ENCODE data around the gene LRRC1. TPM values are rescaled to one million over a fixed set of nuclear protein-coding genes. Genes with fewer than 3 reads are reported as not detected.
"Not testable (repeated sequence)": the region's sequence is repeated elsewhere in the genome, so short reads cannot be mapped to it uniquely, and the experiment has no call there.

LRRC1 gene
- polyA plus RNA-seq, 4 donors: 27.0 to 34.5 (median 28.4) TPM

DNA sequence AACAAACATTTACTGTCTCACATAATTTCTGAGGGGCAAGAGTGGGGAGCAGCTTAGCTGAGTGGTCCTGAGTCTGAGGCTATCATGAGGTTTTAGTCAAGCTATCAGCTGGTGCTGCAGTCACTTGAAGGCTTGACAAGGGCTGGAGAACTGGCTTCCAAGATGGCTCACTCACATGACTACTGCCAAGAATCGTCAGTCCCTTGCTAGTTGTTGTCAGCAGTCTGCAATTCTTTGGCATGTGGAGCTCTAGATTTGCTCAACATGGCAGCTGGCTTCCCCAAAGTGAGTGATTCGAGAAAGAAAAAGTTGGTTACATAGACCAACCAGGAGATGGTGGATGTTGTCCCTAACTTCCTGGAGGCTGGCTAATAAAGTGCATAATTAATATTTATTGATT lies 2.8 kb upstream of the LRRC1 start:
- DNase-seq (ENCODE audit: low read depth in 4 of 4, low spot score in 3 of 4): no peak

DNA sequence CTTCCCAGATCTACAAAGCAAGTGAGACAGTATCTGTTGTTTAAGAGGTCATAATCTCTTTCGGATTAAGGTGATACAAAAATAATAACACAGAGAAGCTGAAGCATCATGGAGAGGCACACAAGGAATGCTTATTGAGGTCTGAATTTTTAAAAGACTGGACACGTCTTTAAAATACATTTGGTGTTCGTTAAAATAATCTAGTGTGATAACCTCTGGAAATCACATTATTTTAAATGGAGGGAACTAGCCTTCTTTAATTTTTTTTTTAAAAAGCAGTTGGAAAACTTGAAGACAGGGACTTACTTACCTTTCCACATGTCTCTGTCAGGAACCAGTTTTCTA lies 1.9 kb upstream of the LRRC1 start:
- no peak for DNase-seq (ENCODE audit: low read depth in 4 of 4, low spot score in 3 of 4)

DNA sequence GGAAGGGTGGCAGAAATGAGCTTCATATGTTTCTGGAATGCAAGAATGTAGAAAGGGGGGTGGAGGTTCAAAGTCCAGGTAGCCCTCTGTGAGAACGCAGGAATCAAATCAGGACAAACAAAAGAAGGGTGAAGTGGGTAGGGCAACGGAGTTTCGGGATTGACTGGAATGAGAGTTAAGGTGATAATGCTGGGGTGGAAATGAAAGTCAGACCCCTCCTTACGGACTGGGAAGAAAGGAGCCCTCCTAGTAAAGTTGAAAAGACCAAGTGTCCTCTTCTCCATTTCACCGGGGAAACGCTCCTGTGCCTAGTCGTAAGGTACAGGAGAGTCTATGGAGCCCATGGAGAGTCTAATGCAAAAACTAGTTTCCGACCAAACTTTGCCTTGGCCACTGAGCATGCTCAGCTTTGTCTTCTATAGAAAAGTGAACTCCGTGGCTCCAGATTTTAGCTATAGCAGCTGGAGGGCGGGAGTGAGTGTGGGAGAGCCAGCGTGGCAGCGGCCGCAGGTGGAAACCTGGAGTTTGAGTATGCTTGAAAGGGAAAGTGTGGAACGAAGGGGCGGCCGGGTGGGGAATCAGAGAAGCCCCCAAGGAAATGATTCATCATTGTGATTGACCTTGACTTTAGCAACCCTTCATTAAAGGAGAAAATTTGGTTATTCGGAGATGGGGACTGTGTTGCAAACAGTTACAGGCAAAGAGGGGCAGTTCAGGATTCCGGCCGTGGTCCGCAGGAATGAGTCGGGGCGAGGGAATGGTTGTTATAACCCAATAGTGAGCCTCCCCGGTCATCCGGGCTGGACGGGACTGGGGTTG lies 1.3 kb upstream of the LRRC1 start:
- peak; percentile 48 to 78 (median 62) for DNase-seq (ENCODE audit: low read depth in 4 of 4, low spot score in 3 of 4)

DNA sequence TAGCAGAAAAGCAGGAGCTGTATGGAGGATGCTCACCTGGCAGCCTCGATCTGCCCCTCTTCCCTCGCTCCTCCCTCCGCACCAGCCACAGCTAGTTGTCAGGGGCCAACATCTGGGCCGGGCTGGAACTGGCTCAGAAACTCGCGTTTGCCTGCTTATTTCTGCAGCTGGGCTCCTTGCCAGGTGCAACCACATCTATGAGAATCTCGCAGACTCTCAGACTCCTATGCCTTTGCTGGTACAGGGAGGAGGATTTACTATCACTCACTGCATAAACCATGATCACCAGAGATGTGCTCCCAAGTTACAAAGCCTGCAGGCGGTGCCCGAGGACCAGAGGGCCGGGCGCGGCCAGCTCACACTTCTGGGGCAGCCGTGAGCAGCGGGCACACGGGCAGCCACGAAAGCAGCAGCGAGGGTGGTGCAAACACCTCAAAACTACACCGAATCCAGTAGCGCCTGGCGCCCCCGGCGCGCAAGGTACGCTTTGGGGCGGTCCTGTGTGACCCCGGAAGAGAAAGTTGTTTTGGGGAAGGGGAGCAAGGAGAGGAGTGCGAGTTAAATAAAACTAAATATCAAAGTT lies 577 bp upstream of the LRRC1 start:
- peak in 2 of 4 donors; percentile 31 to 66 for DNase-seq (ENCODE audit: low read depth in 4 of 4, low spot score in 3 of 4)

DNA sequence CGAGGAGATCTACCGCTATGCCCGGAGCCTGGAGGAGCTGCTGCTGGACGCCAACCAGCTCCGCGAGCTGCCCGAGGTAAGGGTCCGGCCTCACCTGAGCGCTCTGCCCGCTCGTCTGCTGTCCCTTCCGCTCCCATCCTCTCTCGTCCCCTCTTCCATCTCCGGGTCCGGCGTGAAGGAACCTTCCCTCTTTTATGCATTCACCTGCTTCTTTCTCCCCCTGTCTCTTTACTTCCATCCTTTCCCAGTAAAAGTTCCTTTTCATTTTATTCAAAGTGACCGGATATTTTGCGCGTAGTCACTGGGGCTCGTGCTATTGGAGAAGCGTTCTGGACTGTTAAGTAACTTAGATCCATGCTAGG lies 516 bp downstream of the LRRC1 start:
- no peak for DNase-seq (ENCODE audit: low read depth in 4 of 4, low spot score in 3 of 4)

DNA sequence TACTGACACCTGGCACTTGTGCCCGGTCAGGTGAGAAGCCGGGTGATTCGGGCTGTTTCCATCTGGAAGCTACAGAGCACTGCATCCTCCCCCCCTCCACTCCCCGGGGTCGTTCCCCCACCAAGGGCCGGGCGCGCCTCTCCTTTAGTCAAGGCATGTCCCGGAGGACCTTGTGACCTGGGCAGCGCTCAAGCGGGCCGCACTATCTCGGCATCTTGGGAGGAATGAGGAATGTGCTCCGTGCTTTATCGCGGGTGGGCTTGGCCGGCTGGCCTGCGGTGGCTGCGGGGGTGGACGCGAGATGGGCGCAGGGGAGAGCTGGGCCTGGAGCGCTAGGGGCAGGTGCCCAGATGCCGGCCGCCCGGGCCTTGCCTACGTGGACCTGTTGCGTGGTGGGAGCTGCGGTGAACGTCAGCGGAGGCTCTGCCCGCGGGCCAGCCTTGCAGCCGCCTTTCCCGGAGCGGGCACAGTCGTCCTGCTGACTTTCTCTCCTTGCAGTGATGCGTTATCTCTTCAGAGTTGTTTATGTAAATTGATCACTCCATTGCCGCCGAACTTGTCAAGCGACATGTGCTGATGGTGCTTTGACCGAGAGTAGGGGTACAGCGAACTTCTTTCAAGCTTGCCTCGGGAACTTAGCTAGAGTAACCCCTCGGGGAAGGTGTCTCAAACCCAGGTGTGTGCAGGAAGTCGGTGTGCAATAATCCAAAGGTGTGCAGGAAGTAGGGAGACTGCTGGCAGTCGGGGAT lies 1.1 kb downstream of the LRRC1 start:
- no peak for DNase-seq (ENCODE audit: low read depth in 4 of 4, low spot score in 3 of 4)

DNA sequence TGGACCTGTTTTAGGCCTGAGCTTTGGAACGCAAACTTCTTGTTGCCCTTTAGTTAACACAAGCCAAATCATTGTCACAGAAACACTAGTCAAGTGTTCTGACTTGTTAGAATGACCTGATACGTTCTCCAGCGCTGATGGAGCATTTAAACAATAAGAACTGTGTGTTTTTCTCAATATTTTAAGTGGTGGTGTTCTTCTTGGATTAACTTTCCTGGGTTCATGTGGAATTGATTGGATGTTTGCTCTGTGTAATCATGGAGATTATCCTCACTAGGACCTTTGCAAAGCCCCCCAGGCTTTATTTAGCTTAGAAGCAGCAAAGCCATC lies 1.6 kb downstream of the LRRC1 start:
- no peak for DNase-seq (ENCODE audit: low read depth in 4 of 4, low spot score in 3 of 4)

DNA sequence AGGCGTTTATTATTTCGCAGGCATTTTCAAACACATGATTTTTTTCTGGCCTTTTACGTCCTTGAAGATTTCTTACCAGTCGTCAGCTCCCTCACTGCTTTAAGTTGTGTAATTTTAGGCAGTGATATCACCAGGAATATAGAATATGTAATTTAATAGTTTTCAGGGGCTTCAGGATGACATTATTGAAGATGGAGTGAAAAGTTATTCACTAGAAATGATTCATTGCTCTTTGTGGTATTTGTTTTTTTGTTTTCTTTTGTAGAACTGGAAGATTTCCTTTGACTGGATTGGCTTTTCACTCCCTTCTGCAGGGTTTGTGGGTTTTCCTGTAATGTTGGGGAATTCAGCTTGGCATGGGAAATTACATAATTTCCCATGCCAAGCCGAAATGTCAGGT lies 2.0 kb downstream of the LRRC1 start:
- DNase-seq (ENCODE audit: low read depth in 4 of 4, low spot score in 3 of 4): no peak

DNA sequence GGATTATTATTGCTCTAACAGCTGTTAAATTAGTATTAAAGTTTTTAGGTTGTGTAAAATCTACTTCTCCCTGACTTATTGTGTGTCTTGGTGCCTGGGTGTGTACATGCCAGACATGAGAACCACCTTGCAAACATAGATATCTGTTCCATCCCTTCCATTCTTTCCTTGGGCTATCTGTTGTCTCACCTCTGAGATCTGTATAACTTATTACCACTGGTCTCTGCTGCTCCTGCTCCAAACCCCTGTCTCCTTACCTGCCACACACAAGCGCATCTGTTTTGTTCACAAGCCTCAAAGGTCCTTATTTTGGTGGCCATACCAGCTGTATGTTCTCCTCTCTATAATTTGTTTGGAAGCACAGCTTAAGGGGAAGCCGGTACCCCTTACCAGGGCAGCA lies 2.5 kb downstream of the LRRC1 start:
- DNase-seq (ENCODE audit: low read depth in 4 of 4, low spot score in 3 of 4): no peak

DNA sequence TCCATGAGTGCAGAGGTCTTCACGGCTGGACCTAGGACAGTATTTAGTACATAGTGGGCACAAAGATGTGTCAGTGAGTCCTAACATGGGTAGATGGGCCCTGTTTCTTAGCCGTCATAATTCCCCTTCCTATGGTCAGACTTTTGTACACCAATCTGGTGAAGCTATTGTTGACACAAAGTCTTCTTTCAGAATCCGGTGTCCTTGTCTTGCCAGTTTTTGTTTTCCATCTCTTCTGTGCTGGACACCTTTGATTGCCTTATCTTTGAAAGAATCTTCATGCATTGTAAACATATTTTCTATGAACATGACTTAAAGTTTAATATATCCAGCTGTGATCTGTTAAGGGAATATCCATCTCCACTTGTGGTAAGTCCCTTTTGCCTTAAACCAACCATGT lies 4.5 kb downstream of the LRRC1 start:
- no peak for DNase-seq (ENCODE audit: low read depth in 4 of 4, low spot score in 3 of 4)

DNA sequence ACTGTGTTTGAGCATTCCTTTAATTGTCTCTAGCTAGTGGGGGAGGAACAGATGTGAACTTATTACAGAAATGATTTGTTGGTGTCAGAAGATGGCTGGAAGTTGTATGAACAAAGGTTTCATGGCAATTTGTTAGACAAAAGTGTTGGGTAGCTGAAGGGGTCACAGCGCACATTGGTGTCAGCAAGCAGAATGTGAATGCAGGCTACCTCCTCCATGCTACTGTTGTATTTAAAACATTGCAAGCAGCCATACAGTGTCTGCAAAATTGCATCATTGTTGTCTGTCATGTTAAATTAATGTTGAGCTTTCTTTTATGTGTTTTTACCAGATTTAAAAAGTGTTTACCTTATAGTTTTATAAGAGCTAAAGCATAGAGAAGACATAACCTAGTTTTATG lies 6.2 kb downstream of the LRRC1 start:
- DNase-seq (ENCODE audit: low read depth in 4 of 4, low spot score in 3 of 4): no peak

DNA sequence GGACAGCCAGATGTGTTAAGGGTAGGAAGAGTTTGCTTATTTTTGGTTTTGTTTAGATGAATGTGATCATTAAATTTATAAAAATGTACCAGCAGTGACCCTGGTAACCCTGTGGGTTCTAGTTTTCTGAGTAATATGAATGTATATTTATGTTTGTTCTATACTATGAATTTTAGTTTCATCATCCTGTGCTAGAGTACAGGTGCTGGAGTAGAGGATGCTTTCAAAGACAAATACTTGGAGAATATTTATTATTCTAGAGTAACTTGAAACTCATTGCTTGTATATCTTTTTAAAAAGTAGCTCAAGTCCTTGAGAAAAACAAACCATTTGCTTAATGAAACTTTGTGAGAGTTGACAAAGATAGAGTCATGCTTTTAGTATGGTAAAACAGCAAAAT lies 7.8 kb downstream of the LRRC1 start:
- no peak for DNase-seq (ENCODE audit: low read depth in 4 of 4, low spot score in 3 of 4)

DNA sequence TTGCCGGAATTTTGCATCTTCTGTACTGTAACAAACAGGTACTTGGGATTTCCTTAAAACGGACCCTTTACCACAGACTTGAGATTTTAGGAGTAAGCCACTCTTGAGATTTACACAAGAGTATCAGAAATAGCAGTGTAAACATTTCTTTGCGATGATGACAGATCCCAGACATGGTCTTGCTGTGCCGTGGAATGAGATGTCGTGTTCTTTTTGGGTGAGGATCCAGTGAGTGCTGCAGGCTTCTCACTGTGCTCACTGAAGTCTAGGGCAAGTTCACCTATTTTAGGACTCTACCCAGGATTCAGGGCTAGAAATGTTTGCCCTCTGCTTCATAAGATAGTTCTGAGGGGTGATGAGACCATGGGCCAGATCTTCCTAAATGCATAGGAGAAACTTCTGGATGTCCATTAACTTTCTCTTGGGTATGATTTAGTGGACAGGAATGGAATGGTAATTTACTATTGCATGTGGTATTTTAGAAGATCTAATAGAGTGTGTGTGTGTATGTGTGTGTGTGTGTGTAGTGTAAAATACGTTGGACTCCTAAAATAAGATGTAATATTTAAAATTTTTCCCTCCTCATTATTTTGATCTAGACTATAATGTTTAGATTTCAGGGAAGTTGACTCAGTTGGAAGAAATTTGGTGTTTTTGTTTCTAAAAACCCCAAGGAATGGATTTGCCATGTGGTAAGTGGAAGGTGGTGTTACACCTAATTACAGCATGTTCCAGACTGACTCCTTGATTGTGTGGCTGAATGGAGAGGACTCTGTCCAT lies 8.5 kb downstream of the LRRC1 start:
- no peak for DNase-seq (ENCODE audit: low read depth in 4 of 4, low spot score in 3 of 4)

DNA sequence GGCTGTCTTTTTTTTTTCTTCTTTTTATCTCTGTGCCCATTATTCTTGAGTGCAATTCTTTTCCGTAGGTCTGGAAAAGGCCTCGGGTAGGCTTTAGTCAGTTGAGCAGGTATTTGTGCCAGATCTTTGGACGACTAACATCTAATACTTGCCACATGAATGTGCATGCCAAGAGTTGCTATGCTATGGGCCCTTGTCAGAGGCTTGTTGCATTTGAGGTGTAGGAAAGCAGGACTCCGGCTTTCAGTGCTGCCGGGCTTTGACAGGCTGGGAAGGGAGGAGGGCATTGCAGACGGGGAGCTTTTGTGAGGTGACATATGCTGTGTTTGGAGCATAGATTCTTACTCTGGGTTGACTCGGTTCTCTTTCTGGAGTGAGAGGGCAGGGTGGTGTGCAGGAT lies 10.2 kb downstream of the LRRC1 start:
- no peak for DNase-seq (ENCODE audit: low read depth in 4 of 4, low spot score in 3 of 4)

DNA sequence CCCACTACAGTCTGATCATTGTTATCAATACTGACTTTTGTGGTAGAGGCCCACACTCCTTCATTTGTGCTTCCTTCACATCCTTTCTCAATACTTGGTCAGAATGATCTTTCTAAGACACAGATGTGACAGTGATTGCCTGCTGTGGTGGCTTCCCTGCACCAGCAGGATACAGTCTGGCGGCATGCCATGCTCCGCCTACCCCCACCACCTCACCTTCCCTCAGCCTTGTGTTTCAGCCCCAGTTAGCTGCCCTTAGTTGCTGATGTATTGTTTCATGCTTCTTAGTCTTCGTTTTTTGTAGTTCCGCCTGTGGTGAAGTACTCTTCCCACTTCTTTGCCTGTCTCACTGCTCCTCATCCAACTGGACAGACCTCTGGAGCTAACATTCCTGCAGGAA lies 10.9 kb downstream of the LRRC1 start:
- DNase-seq (ENCODE audit: low read depth in 4 of 4, low spot score in 3 of 4): no peak

DNA sequence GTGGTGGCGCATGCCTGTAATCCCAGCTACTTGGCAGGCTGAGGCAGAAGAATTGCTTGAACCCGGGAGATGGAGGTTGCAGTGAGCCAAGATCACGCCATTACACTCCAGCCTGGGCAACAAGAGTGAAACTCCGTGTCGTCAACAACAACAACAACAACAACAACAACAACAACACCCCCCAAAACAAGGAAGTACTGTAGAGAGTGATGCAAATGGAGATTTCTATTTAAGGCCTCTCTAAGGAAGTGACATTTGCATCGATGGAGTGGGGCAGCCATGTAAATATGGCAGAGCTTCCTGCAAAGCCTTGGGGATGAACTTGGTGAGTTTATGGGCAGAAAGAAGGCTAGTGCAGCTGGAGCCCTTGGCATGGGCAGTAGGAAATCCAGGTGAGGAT lies 12.8 kb downstream of the LRRC1 start:
- DNase-seq (ENCODE audit: low read depth in 4 of 4, low spot score in 3 of 4): not testable (repeated sequence)

DNA sequence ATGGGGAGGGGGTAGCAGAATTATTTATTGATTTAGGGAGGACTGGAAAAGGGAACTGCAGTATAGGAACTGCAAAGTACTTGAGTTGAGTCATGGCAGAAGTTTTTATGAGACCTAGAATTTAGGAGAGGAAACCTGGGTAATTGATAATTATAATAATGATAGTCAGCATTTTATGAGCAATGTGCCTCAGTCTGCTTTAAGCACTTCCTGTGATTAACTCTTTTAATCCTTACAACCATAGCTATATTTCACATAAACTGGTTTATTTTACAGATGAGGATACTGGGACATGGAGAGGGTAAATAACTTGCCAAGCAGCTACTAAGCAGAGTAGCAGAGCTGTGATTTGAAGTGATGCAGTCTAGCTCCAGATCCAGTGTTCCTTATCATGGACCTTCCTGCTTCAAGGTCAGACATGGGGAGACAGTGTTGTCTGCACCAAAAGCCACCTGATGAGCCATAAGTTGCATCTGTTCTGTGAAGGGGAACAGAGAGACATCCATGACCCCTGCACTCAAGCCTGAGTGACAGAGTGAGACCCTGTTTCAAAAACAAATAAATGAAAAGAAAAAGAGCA lies 13.6 kb downstream of the LRRC1 start:
- no peak for DNase-seq (ENCODE audit: low read depth in 4 of 4, low spot score in 3 of 4)

DNA sequence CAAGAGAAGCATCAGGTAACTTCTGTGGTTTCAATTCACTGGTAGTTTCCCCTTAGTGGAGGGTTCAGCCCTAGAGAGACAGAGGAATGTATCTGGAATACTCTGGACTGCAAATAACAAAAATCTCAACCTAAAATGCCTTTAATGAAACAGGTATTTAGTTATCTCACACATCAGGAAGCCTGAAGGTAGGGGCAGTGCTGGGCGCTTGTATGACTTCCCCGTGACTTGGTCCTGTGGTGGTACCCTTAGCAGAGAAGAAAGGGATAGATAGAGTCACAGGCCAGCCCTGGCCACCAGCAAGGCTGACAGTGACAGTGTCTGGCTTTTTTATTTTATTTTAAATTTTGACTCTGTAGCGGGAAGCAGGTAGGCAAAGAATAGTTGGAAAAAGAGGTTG lies 14.9 kb downstream of the LRRC1 start:
- no peak for DNase-seq (ENCODE audit: low read depth in 4 of 4, low spot score in 3 of 4)

DNA sequence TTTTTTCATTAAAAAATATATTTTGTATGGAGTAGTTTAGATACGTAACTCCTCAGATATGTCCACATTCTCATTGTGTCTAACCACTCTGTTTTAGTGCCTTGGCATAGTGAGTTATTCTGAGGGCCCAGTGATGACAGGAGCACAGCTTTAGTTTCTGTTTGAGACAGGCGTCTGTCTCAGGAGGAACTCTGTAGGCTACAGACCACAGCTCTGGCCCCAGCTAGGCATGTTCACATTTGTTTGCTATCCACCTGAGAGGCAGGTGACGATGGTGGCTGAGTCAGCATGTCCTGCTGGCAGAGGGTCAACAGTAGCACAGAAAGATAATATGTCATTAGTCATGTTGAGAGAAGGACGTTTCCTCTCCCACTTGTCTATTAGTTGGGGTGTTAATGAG lies 16.3 kb downstream of the LRRC1 start:
- DNase-seq (ENCODE audit: low read depth in 4 of 4, low spot score in 3 of 4): no peak

DNA sequence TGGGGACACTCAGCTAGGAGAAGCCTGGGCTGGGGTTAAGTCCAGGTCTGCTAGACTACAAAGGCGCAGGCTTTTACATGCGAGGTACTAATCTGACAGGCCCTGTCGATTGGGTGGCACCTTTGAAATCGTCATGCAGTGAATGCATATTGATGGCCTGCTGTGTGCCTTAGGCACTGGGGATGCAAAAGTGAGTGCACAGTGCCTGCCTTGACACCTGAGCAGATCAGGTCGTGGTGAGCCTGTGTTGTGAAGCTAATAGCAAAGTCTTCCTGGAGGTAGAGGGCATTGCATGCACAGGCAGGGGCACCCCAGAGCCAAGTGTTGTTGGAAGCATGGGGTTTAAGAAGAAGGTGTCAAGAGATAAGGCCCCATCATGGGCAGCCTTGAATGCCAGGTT lies 16.9 kb downstream of the LRRC1 start:
- DNase-seq (ENCODE audit: low read depth in 4 of 4, low spot score in 3 of 4): no peak

DNA sequence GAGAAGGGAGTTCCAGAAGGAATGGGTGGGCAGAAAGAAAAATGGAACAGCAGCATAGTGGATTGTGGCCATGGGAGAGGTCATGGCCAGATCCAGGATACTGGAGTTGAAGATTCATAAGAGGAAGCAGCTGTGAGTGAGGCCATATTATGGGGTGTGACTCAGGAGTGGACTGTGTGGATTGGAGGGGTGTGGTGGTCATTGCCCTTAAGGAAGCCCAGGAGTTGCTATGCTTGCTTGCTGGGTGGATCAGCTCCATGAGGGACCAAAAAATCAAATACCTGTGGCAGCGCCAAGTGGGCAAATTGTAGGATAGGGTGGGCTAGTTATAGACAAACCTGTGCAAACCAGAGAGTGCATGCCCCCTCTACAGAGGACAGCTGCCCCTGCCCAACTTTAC lies 18.3 kb downstream of the LRRC1 start:
- DNase-seq (ENCODE audit: low read depth in 4 of 4, low spot score in 3 of 4): no peak
